HCT116 (cell line): ENCODE data around the gene DMWD. TPM values are rescaled to one million over a fixed set of nuclear protein-coding genes. Genes with fewer than 3 reads are reported as not detected.
A peak's percentile ranks its signal among the peaks of the same experiment; 100 is the strongest.

Experiments
- ATAC-seq: fragments of 200-7000 bp; cut with Tn5 transposase; 2 replicates; pipeline ENCODE4 v1.9.1; 2020; ENCODE audit warnings: mild to moderate bottlenecking, moderate library complexity
- BruUV-seq: library from RNA; stranded (reverse); fragments of 400-500 nt; replicated peaks from 2 replicates; lab custom pipeline; 2021; lab: Mats Ljungman, UMichigan
- CTCF ChIA-PET: fragments of 300-600 bp; sonication (Branson Sonifier 250); formaldehyde crosslinking; loops from one replicate; lab custom pipeline; 2021; ENCODE audit warnings: antibody characterized with exemption; lab: Charles Lee
- POLR2A ChIA-PET: fragments of 300-600, 350-600 bp; sonication (Branson Sonifier 250); formaldehyde crosslinking; loops from one replicate; lab custom pipeline; 2021; ENCODE audit warnings: antibody characterized with exemption; lab: Charles Lee
- RAD21 ChIA-PET, 2 experiments: fragments of 300-600 bp; sonication (Branson Sonifier 250); formaldehyde crosslinking; loops; one replicate each; lab custom pipeline; 2023; ENCODE audit warnings: low total read pairs in 2 of 2; ENCODE audit not compliant: uncharacterized antibody in 2 of 2, unreplicated experiment in 2 of 2, low non-redundant PET in 1 of 2; lab: Charles Lee
- DNase-seq: peaks from one replicate; pipeline ENCODE4 v3.0.0-alpha.2; 2010; ENCODE audit warnings: low read depth, low spot score
- H2AFZ ChIP-seq: fragments of 200-600 bp; shearing (Covaris generic), sonication (generic); 2 replicates; pipeline ENCODE4 v1.6.1; 2017; ENCODE audit warnings: low read depth, mixed run types, mixed read lengths, antibody characterized with exemption, low read length; ENCODE audit not compliant: poor library complexity, severe bottlenecking
- H3K27ac ChIP-seq: 2 replicates; pipeline ENCODE4 v1.5.1; 2012; ENCODE audit warnings: low read depth, low read length
- H3K27me3 ChIP-seq: fragments of 200-600 bp; sonication (generic); 2 replicates; pipeline ENCODE4 v1.6.1; 2016; ENCODE audit warnings: mixed run types, low read length, mixed read lengths; ENCODE audit not compliant: insufficient read depth
- H3K36me3 ChIP-seq, 2 experiments: fragments of 200-500 bp in 1 of 2; fragments of 200-600 bp in 1 of 2; sonication (Bioruptor generic) in 1 of 2; sonication (generic) in 1 of 2; 2 replicates each; pipeline versions ENCODE4 v1.5.1 to v1.6.1; 2014 to 2016; ENCODE audit warnings: low read length in 2 of 2, inconsistent platforms in 1 of 2, mixed read lengths in 1 of 2, mixed run types in 1 of 2; ENCODE audit not compliant: insufficient read depth in 2 of 2, control insufficient read depth in 1 of 2
- H3K4me1 ChIP-seq, 2 experiments: fragments of 200-600 bp in 1 of 2; sonication (generic) in 1 of 2; 2 replicates each; pipeline versions ENCODE4 v1.5.1 to v1.6.1; 2012 to 2017; ENCODE audit warnings: low read length in 2 of 2, inconsistent platforms in 1 of 2, mild to moderate bottlenecking in 1 of 2, mixed read lengths in 1 of 2, mixed run types in 1 of 2, moderate library complexity in 1 of 2; ENCODE audit not compliant: insufficient read depth in 2 of 2, control insufficient read depth in 1 of 2
- H3K4me2 ChIP-seq: fragments of 200-600 bp; sonication (generic); 2 replicates; pipeline ENCODE4 v1.6.1; 2017; ENCODE audit warnings: mixed run types, low read length, mixed read lengths
- H3K4me3 ChIP-seq, 2 experiments: fragments of 200-600 bp in 1 of 2; sonication (generic) in 1 of 2; replicated peaks in 1 of 2; 2 replicates each; pipeline ENCODE4 v1.5.1; 2011 to 2016; ENCODE audit warnings: low read length in 2 of 2, control low read depth in 1 of 2, low read depth in 1 of 2, mild to moderate bottlenecking in 1 of 2, mixed read lengths in 1 of 2, mixed run types in 1 of 2
- H3K79me2 ChIP-seq: fragments of 200-600 bp; sonication (generic); 2 replicates; pipeline ENCODE4 v1.6.1; 2017; ENCODE audit warnings: mild to moderate bottlenecking, mixed run types, low read length, moderate library complexity, mixed read lengths; ENCODE audit not compliant: insufficient read depth
- H3K9ac ChIP-seq: fragments of 200-600 bp; sonication (generic); 2 replicates; pipeline ENCODE4 v1.6.1; 2016; ENCODE audit warnings: low read length, mixed read lengths
- H3K9me2 ChIP-seq: fragments of 200-600 bp; sonication (generic), shearing (Covaris generic); 2 replicates; pipeline ENCODE4 v1.6.1; 2017; ENCODE audit warnings: mixed run types, mild to moderate bottlenecking, moderate library complexity; ENCODE audit not compliant: insufficient read depth
- H3K9me3 ChIP-seq, 2 experiments: fragments of 200-500 bp in 1 of 2; fragments of 200-600 bp in 1 of 2; sonication (Bioruptor generic) in 1 of 2; sonication (generic) in 1 of 2; 2 replicates each; pipeline ENCODE4 v1.6.1; 2014 to 2017; ENCODE audit warnings: low read length in 2 of 2, mixed read lengths in 2 of 2, inconsistent platforms in 1 of 2, low read depth in 1 of 2, mild to moderate bottlenecking in 1 of 2, mixed run types in 1 of 2, moderate library complexity in 1 of 2; ENCODE audit not compliant: control insufficient read depth in 1 of 2, insufficient read depth in 1 of 2
- H4K20me1 ChIP-seq: fragments of 200-600 bp; sonication (generic), shearing (Covaris generic); 2 replicates; pipeline ENCODE4 v1.6.1; 2017; ENCODE audit warnings: mixed run types, mild to moderate bottlenecking, moderate library complexity; ENCODE audit not compliant: insufficient read depth
- CEBPB ChIP-seq: IDR thresholded peaks from 2 replicates; pipeline ENCODE4 v1.6.1; 2012; ENCODE audit warnings: low read depth
- POLR2A ChIP-seq: IDR thresholded peaks from 2 replicates; pipeline ENCODE4 v1.7.0; 2011; ENCODE audit warnings: borderline replicate concordance; ENCODE audit not compliant: insufficient read depth, insufficient read length; ENCODE audit errors: extremely low read depth
- POLR2AphosphoS5 ChIP-seq: IDR thresholded peaks from 2 replicates; pipeline ENCODE4 v1.6.1; 2011; ENCODE audit warnings: mild to moderate bottlenecking, low read depth, low read length, moderate library complexity
- RAD21 ChIP-seq: IDR thresholded peaks from 2 replicates; pipeline ENCODE4 v1.6.1; 2012; ENCODE audit warnings: low read depth, mild to moderate bottlenecking
- SRF ChIP-seq: IDR thresholded peaks from 2 replicates; pipeline ENCODE4 v1.6.1; 2012; ENCODE audit warnings: low read depth
- TCF7L2 ChIP-seq: IDR thresholded peaks from 2 replicates; pipeline ENCODE4 v1.7.0; 2011; ENCODE audit warnings: borderline replicate concordance, inconsistent platforms; ENCODE audit not compliant: insufficient read depth, insufficient read length; ENCODE audit errors: extremely low read depth
- ZFX ChIP-seq: fragments of 450-650 bp; IDR thresholded peaks from 2 replicates; pipeline ENCODE4 v1.6.1; 2017
- intact Hi-C: fragments of 100-400 bp; cut with micrococcal nuclease; formaldehyde crosslinking; loops from 2 replicates; pipeline ENCODE4 v1.10.0; 2022
- total RNA-seq: library from RNA; stranded (reverse); gene quantifications from one replicate; pipeline ENCODE4 v1.2.1, GENCODE V29; 2021; ENCODE audit not compliant: unreplicated experiment
- TF ChIP-seq, protein P1 (sequence below): IDR thresholded peaks from 2 replicates; pipeline ENCODE4 v1.6.1; 2012

DMWD gene
- total RNA-seq, 1 experiment from 2014 or later: 56.8 TPM

DNA sequence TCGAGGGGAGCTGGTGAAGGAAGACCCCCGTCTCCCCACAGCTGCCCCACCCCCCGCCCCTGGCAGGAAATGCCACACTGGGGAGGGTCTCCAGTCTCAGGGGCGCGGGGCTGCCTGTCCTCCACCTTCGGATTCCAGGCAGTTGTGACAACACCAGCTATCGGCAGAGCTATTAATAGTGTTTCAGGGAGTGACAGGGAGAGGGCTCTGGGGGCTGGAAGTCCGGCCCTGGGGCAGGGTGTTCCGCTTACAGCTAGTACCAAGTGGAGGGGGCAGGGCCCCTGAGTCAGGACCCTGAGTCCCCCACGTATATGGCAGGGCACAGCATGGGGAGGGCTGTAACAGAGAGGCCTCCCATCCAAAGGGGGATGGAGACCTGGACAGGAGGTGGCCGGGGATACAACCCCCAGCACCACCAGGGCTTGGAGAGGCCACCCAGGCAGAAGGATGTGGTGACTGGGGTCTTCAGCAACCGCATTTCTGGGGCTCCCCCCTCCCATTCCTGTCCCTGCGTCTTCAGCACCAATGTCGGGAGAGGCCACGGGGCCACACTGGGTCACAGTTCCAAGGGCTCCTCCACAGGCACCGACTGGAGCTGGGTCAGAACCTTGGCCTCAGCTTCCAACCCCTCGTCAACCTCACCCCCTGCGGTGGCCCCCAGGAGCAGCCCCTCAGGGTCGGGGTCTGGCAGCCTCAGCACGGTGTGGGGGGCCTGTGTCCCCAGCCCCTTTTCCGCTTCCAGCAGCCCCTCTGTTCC, 27.5 kb downstream of the DMWD start:
- Histone ChIP-seq H3K79me2 (no peaks in the 10 kb centered on the region), H4K20me1 (no peaks in the 10 kb centered on the region), H3K27me3 (no peaks in the 10 kb centered on the region), H3K27ac (no peak overlapping the region; the same call in 1 of the 2 replicates), H2AFZ (no peak overlapping the region), H3K9ac (no peak overlapping the region), H3K9me3 (no peaks in the 10 kb centered on the region), H3K4me1 (peaks cover 10 to 40% of the 10 kb centered on the region in 2 experiments), H3K4me3 (no peak overlapping the region), H3K4me2 (no peak overlapping the region), H3K9me2 (no peaks in the 10 kb centered on the region), H3K36me3 (no peaks in the 10 kb centered on the region)
- CTCF ChIA-PET: interaction anchor here (1.1 kb wide), 1 partner anchor 14 kb away, joined by 4 read pairs; no protein-coding TSS in a partner anchor
- ATAC-seq: no peak
- no peak for TF ChIP-seq CEBPB
- TF ChIP-seq, protein P1, sequence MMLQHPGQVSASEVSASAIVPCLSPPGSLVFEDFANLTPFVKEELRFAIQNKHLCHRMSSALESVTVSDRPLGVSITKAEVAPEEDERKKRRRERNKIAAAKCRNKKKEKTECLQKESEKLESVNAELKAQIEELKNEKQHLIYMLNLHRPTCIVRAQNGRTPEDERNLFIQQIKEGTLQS: no peak
- no peak for TF ChIP-seq ZFX
- no peak for TF ChIP-seq POLR2A
- no peak for DNase-seq
- POLR2A ChIA-PET: no interaction called here
- intact Hi-C loops: no loop called here
- RAD21 ChIA-PET: no interaction called here
- TSS peak; percentile 23 for BruUV-seq

DNA sequence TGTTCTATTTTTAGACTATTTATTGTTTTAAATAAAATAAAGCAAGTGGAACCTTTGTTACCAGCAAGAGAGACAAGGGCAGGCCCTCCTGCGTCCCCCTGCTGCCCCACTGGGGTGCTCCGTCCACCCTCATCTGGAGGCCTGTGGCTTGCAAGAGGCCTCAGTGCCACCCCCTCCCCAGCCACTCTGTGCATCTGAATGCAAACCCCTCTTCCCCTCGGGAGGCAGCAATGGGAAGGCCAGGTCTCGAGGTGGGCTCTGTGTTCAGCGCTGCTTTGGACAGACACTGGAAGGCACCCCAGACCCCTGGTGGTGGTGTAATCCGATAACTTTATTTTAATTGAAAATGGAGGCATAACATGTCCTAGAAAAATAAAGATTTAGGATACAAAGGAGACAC, 28.2 kb downstream of the DMWD start:
- DNase-seq: no peak
- H3K36me3 ChIP-seq: no peaks in the 10 kb centered on the region
- BruUV-seq: no TSS peak
- H3K9me2 ChIP-seq: no peaks in the 10 kb centered on the region
- no peaks in the 10 kb centered on the region for H4K20me1 ChIP-seq
- H3K27ac ChIP-seq: no peak overlapping the region
- ATAC-seq: no peak
- no peaks in the 10 kb centered on the region for H3K79me2 ChIP-seq
- RAD21 ChIA-PET: no interaction called here
- no peak overlapping the region for H2AFZ ChIP-seq
- H3K9ac ChIP-seq: no peak overlapping the region
- no peaks in the 10 kb centered on the region for H3K27me3 ChIP-seq
- POLR2A ChIA-PET: no interaction called here
- CTCF ChIA-PET: interaction anchor here (1.1 kb wide), 1 partner anchor 14 kb away, joined by 4 read pairs; no protein-coding TSS in a partner anchor
- no peak for TF ChIP-seq RAD21
- TF ChIP-seq CEBPB: no peak
- no peak for TF ChIP-seq TCF7L2
- no peak for TF ChIP-seq SRF
- 0 out of 2 replicates have a peak, but pooled peaks have one; percentile 11 for TF ChIP-seq POLR2AphosphoS5
- no peaks in the 10 kb centered on the region for H3K9me3 ChIP-seq
- H3K4me3 ChIP-seq: no peak overlapping the region
- H3K4me1 ChIP-seq: peaks cover 6 to 34% of the 10 kb centered on the region in 2 experiments; a peak in 3 of 4 replicates
- no peak overlapping the region for H3K4me2 ChIP-seq
- intact Hi-C loops: no loop called here
